Measurements from ENCODE around the gene HTRA1. TPM values are rescaled to one million over a fixed set of nuclear protein-coding genes. Genes with fewer than 3 reads are reported as not detected.

HTRA1 gene
- total RNA-seq, 2 donors from 2014 or later, result 29.3 to 36.6 TPM

- TF ChIP-seq POLR2A (IDR thresholded peaks at IDR 0.05), result no peak
- TF ChIP-seq CTCF (IDR thresholded peaks at IDR 0.05), result no peak
- peak; percentile 31 for ATAC-seq
- intact Hi-C loops (cut with DNase I), result no loop called here
- Histone ChIP-seq H3K4me1 (no peaks in the 10 kb centered on the region), H3K27me3 (no peaks in the 10 kb centered on the region), H3K36me3 (replicated peaks in 1 of 2; ENCODE audit: insufficient read depth in 1 of 2, low read depth in 2 of 2) (no peaks in the 10 kb centered on the region), H3K9me3 (no peaks in the 10 kb centered on the region), H3K27ac (peak overlapping the region in 1 of 4 donors; percentile 4), H3K4me3 (no peak overlapping the region)
- whole genome bisulfite sequencing, 2 donors, result 51 to 57% methylated on average over 12 of the region's 12 CpGs
- DNase-seq, result peak in 1 of 4 donors; percentile 21
These were observed 34.3 kb downstream of the HTRA1 start for GRCh38 chr10:122495406-122496340.

GRCh38 chr10:122497241-122497640, 35.9 kb downstream of the HTRA1 start:
- no peaks in the 10 kb centered on the region for H3K9me3 ChIP-seq
- H3K36me3 ChIP-seq (replicated peaks in 1 of 2; ENCODE audit: insufficient read depth in 1 of 2, low read depth in 2 of 2), result no peaks in the 10 kb centered on the region
- TF ChIP-seq POLR2A (IDR thresholded peaks at IDR 0.05) (no peak), CTCF (IDR thresholded peaks at IDR 0.05) (no peak)
- 96 to 97% methylated on average over 2 of the region's 2 CpGs for WGBS, 2 donors
- H3K27ac ChIP-seq, result no peak overlapping the region
- no peaks in the 10 kb centered on the region for H3K4me1 ChIP-seq
- DNase-seq (no peak), ATAC-seq (no peak)
- H3K27me3 ChIP-seq, result no peaks in the 10 kb centered on the region
- intact Hi-C loops (cut with DNase I), result no loop called here
- no peak overlapping the region for H3K4me3 ChIP-seq

GRCh38 chr10:122498521-122498920, 37.2 kb downstream of the HTRA1 start:
- no peak overlapping the region for H3K4me3 ChIP-seq
- intact Hi-C loops (cut with DNase I), result no loop called here
- H3K36me3 ChIP-seq (replicated peaks in 1 of 2; ENCODE audit: insufficient read depth in 1 of 2, low read depth in 2 of 2), result no peaks in the 10 kb centered on the region
- H3K27me3 ChIP-seq, result no peaks in the 10 kb centered on the region
- H3K4me1 ChIP-seq, result no peaks in the 10 kb centered on the region
- no peaks in the 10 kb centered on the region for H3K9me3 ChIP-seq
- TF ChIP-seq POLR2A (IDR thresholded peaks at IDR 0.05) (no peak), CTCF (IDR thresholded peaks at IDR 0.05) (no peak)
- DNase-seq, result no peak
- ATAC-seq, result no peak
- peak overlapping the region in 1 of 4 donors; percentile 22 for H3K27ac ChIP-seq
- WGBS, 2 donors, result 90 to 97% methylated on average over 5 of the region's 5 CpGs

GRCh38 chr10:122499012-122499411, 37.7 kb downstream of the HTRA1 start:
- 70 to 82% methylated on average over 7 to 8 of the region's 8 CpGs for WGBS, 2 donors
- no peak for ATAC-seq

More at GRCh38 chr10:122499012-122499411, 37.7 kb downstream of the HTRA1 start:
- Histone ChIP-seq H3K9me3 (no peaks in the 10 kb centered on the region), H3K27me3 (no peaks in the 10 kb centered on the region), H3K4me1 (peaks cover 2% of the 10 kb centered on the region), H3K27ac (peak overlapping the region in 1 of 4 donors; percentile 22), H3K36me3 (replicated peaks in 1 of 2; ENCODE audit: insufficient read depth in 1 of 2, low read depth in 2 of 2) (no peaks in the 10 kb centered on the region), H3K4me3 (no peak overlapping the region)
- DNase-seq, result no peak
- intact Hi-C loops (cut with DNase I), result no loop called here
- no peak for TF ChIP-seq CTCF (IDR thresholded peaks at IDR 0.05)
- TF ChIP-seq POLR2A (IDR thresholded peaks at IDR 0.05), result no peak
